AG04449 (cell line): ENCODE data around the gene ELK1.

ENCODE experiments used
- CTCF ChIA-PET: fragments of 350-600 bp; formaldehyde crosslinking; extraction: SDS; loops from one replicate; lab custom pipeline; 2021; ENCODE audit warnings: antibody characterized with exemption; lab: Yijun Ruan, JAX
- POLR2A ChIA-PET: fragments of 400-600, 350-600 bp; formaldehyde crosslinking; extraction: SDS; loops from one replicate; lab custom pipeline; 2020; ENCODE audit warnings: antibody characterized with exemption, inconsistent platforms; lab: Yijun Ruan, JAX
- DNase-seq: peaks from one replicate; pipeline ENCODE4 v3.0.0-alpha.2; 2010; ENCODE audit warnings: low read depth, low spot score
- H3K4me3 ChIP-seq: 2 replicates; pipeline ENCODE4 v1.5.1; 2011; ENCODE audit warnings: low read depth, mild to moderate bottlenecking, control low read depth, low read length
- TF ChIP-seq, protein P1 (sequence below): IDR thresholded peaks from one replicate; pipeline ENCODE4 v1.5.1; 2011; ENCODE audit warnings: mild to moderate bottlenecking, moderate library complexity, low read length, control low read depth, inconsistent platforms; ENCODE audit not compliant: insufficient read depth; ENCODE audit errors: missing control alignments

Gene ELK1

DNA sequence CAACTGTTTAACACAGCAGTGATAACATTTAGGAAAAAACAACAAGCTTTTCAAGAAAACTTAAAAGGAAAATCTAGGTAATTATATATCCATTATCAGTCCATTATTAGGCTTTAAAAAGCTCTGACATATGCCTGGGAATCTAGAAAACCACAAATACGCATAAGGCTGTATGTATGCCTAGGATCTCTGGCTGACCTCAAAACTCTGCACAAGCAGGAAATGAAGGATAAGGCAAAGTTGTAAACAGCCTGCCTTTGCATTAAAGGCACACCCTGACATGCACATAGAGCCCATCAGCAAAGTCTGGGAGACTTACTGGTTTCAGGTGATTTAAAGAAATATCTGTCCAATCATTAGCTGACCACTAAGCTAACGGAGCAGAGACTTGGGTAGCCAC, 54.1 kb downstream of the ELK1 start:
- ChIA-PET CTCF (interaction anchor here (1.0 kb wide), 1 partner anchor 49 kb away, joined by 3 read pairs; no protein-coding TSS in a partner anchor), POLR2A (no interaction called here)
- TF ChIP-seq, protein P1, sequence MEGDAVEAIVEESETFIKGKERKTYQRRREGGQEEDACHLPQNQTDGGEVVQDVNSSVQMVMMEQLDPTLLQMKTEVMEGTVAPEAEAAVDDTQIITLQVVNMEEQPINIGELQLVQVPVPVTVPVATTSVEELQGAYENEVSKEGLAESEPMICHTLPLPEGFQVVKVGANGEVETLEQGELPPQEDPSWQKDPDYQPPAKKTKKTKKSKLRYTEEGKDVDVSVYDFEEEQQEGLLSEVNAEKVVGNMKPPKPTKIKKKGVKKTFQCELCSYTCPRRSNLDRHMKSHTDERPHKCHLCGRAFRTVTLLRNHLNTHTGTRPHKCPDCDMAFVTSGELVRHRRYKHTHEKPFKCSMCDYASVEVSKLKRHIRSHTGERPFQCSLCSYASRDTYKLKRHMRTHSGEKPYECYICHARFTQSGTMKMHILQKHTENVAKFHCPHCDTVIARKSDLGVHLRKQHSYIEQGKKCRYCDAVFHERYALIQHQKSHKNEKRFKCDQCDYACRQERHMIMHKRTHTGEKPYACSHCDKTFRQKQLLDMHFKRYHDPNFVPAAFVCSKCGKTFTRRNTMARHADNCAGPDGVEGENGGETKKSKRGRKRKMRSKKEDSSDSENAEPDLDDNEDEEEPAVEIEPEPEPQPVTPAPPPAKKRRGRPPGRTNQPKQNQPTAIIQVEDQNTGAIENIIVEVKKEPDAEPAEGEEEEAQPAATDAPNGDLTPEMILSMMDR: no peak
- no peak for DNase-seq
- H3K4me3 ChIP-seq: no peak overlapping the region

DNA sequence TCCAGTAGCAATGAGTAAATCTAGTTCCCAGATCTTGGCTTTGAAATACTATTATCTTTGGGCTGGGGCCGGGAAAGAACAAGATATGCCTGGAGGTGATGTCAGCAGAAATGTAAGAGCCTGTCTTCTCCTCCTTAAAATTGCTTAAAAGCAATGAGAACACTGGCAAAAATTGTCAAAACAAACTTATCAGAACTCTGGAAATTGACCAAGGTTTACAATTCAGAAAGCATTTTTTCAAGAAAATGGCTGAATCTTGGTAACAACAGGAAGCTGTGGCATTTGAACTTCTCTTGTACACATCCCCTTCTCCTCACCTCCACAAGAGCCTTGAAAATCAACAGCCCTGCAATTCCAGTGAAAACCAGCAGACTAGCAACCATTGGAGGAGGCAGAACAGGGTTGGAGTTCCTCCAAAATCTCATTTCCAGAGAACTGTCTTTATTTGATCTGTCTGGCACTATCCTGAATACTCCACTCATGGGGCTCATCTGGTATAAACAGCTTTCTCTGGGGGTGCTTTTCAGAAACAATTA, 54.6 kb downstream of the ELK1 start:
- CTCF ChIA-PET: interaction anchor here (1.0 kb wide), 1 partner anchor 49 kb away, joined by 3 read pairs; no protein-coding TSS in a partner anchor
- H3K4me3 ChIP-seq: no peak overlapping the region
- TF ChIP-seq, protein P1: no peak
- DNase-seq: no peak
- POLR2A ChIA-PET: no interaction called here

DNA sequence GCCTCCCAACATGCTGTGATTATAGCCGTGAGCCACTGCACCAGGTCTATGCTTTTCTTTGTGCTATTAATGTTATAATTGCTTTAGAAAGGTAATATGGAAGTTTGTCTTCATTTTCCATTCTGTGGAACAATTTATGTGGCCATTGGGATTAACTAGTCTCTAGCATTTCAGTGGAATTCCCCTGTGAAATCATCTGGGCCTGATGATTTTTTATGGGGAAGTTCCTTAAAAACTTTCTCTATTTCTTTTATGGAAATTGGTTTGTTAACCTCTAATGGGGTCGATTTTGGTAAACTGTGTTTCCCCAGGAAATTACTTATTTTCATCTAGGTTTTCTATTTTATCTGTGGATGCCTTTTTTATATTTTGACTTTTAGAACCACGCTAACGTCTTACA, 56.8 kb downstream of the ELK1 start:
- ChIA-PET POLR2A (no interaction called here), CTCF (interaction anchor here (0.6 kb wide), 1 partner anchor 70 kb away, joined by 3 read pairs; no protein-coding TSS in a partner anchor)
- no peak overlapping the region for H3K4me3 ChIP-seq
- TF ChIP-seq, protein P1: no peak
- no peak for DNase-seq

DNA sequence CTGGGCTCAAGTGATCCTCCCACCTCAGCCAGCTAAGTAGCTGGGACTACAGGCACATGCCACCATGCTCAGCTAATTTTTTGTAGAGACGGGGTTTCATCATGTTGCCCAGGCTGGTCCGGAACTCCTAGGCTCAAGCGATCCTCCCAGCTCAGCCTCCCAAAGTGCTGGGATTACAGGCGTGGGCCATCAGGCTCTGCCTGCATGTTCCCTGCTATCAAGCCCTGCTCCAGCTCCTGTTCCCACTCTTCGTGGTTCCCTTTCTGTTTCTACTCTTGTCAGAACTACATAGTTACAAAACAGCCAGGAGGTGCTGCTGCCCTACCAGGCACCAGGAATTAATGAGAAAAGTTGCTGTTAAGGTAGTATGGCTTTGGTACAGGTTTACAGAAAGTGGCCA, 59.4 kb downstream of the ELK1 start:
- TF ChIP-seq, protein P1: no peak
- CTCF ChIA-PET: no interaction called here
- POLR2A ChIA-PET: no interaction called here
- no peak overlapping the region for H3K4me3 ChIP-seq
- DNase-seq: no peak

DNA sequence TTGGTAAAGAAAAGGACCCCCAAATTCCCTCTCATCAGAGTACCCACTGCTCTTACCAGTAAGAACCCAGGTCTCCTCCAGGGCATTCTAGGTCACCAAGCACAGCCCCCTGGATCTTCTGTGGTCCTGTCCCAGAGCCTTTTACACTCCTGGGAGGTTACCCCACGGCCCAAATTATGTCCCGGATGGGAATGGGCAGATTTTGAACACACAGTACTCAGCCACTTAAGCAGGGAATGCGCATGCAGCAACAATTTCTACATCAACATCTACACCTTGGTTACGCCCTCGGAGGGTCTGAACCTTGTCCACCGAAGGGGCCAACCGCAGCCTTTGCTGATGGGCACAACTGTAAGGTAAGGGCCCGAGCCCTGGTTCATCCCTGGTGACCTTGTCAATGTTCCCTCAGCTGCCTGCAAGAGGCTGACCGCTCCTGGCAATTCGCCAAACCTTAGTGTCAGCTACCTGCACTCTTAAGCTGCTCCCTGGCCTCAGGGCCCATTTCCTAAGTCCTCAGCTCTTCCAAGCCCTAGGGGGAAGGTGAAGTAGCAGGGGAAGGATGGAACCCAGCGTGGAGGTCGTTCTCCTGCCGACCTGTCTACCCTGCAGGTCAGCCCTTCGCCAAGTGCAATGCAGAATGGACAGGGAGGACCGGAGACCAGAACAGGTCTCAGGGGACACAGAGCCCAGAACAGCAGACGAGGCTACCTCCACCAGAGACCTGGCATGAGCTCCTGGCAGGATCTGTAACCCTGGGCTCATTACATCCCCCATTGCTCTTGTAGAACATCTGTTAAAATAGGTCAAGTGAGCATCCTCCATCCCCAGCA, 62.2 kb downstream of the ELK1 start:
- DNase-seq: no peak
- TF ChIP-seq, protein P1: no peak
- ChIA-PET POLR2A (no interaction called here), CTCF (no interaction called here)
- no peak overlapping the region for H3K4me3 ChIP-seq
